SK-N-SH treated with all-trans-retinoic acid at 6 μM for 48 hours (cell line): ENCODE results near the gene SLC44A3.

Experiments used
- ATAC-seq: fragments of 200-7000 bp; cut with Tn5 transposase; 3 replicates; pipeline ENCODE4 v1.9.1; 2020; ENCODE audit warnings: mild to moderate bottlenecking, moderate library complexity
- ARNTL ChIP-seq: fragments of 450-650 bp; formaldehyde crosslinking; IDR thresholded peaks from 2 replicates; pipeline ENCODE4 v1.5.0; 2020; ENCODE audit warnings: low read depth, mild to moderate bottlenecking, moderate library complexity, borderline replicate concordance
- BACH2 ChIP-seq: fragments of 250-450 bp; sonication (Bioruptor Pico); IDR thresholded peaks from 2 replicates; pipeline ENCODE4 v1.9.0; 2021; ENCODE audit warnings: mild to moderate bottlenecking, borderline replicate concordance
- CSDC2 ChIP-seq: fragments of 250-450 bp; sonication (Bioruptor Pico); IDR thresholded peaks from 2 replicates; pipeline ENCODE4 v1.5.0; 2020; ENCODE audit warnings: mild to moderate bottlenecking, moderate library complexity
- ESRRG ChIP-seq: fragments of 250-450 bp; sonication (Bioruptor Pico); IDR thresholded peaks from 2 replicates; pipeline ENCODE4 v1.6.1; 2021; ENCODE audit warnings: mild to moderate bottlenecking
- GLIS3 ChIP-seq: fragments of 250-450 bp; sonication (Bioruptor Pico); IDR thresholded peaks from 2 replicates; pipeline ENCODE4 v1.5.0; 2020; ENCODE audit warnings: mild to moderate bottlenecking, moderate library complexity
- ISL1 ChIP-seq: fragments of 250-450 bp; sonication (Bioruptor Pico); IDR thresholded peaks from 2 replicates; pipeline ENCODE4 v2.1.2; 2022; ENCODE audit warnings: mild to moderate bottlenecking, moderate library complexity
- OSR1 ChIP-seq: fragments of 250-450 bp; sonication (Bioruptor Pico); IDR thresholded peaks from 2 replicates; pipeline ENCODE4 v1.8.0; 2022; ENCODE audit warnings: moderate library complexity, mild to moderate bottlenecking, inconsistent platforms
- PPARA ChIP-seq: fragments of 250-450 bp; sonication (Bioruptor Pico); IDR thresholded peaks from 2 replicates; pipeline ENCODE4 v1.5.0; 2020; ENCODE audit warnings: mild to moderate bottlenecking, borderline replicate concordance
- RARB ChIP-seq: fragments of 250-450 bp; sonication (Bioruptor Pico); IDR thresholded peaks from 2 replicates; pipeline ENCODE4 v1.8.0; 2021; ENCODE audit warnings: mild to moderate bottlenecking, moderate library complexity
- TOX ChIP-seq: fragments of 250-450 bp; sonication (Bioruptor Pico); IDR thresholded peaks from 2 replicates; pipeline ENCODE4 v1.8.0; 2021; ENCODE audit warnings: mild to moderate bottlenecking, moderate library complexity, borderline replicate concordance
- ZC3H10 ChIP-seq: fragments of 250-450 bp; sonication (Bioruptor Pico); IDR thresholded peaks from 2 replicates; pipeline ENCODE4 v1.5.1; 2021; ENCODE audit warnings: mild to moderate bottlenecking, moderate library complexity
- ZFP3 ChIP-seq: fragments of 250-450 bp; sonication (Bioruptor Pico); IDR thresholded peaks from 2 replicates; pipeline ENCODE4 v1.5.0; 2020; ENCODE audit warnings: mild to moderate bottlenecking, moderate library complexity
- ZFP30 ChIP-seq: fragments of 450-650 bp; formaldehyde crosslinking; IDR thresholded peaks from 2 replicates; pipeline ENCODE4 v1.5.0; 2022; ENCODE audit warnings: mild to moderate bottlenecking, moderate library complexity
- ZNF565 ChIP-seq: fragments of 450-650 bp; formaldehyde crosslinking; conservative IDR thresholded peaks from 2 replicates; pipeline ENCODE4 v1.5.0; 2020; ENCODE audit warnings: low read depth, mild to moderate bottlenecking, moderate library complexity
- ZNF70 ChIP-seq: fragments of 450-650 bp; formaldehyde crosslinking; IDR thresholded peaks from 2 replicates; pipeline ENCODE4 v1.5.0; 2020; ENCODE audit warnings: mild to moderate bottlenecking, moderate library complexity
- ZNF8 ChIP-seq: fragments of 450-650 bp; formaldehyde crosslinking; IDR thresholded peaks from 2 replicates; pipeline ENCODE4 v1.5.0; 2020; ENCODE audit warnings: mild to moderate bottlenecking, moderate library complexity
- TF ChIP-seq, protein P1 (sequence below): fragments of 250-450 bp; sonication (Bioruptor Pico); IDR thresholded peaks from 2 replicates; pipeline ENCODE4 v1.5.1; 2020; ENCODE audit warnings: low read depth, mild to moderate bottlenecking, moderate library complexity
- TF ChIP-seq, protein P2 (sequence below): fragments of 250-450 bp; sonication (Bioruptor Pico); IDR thresholded peaks from 2 replicates; pipeline ENCODE4 v1.5.1; 2021; ENCODE audit warnings: mild to moderate bottlenecking, moderate library complexity
- TF ChIP-seq, protein P3 (sequence below): fragments of 250-450 bp; sonication (Bioruptor Pico); IDR thresholded peaks from 2 replicates; pipeline ENCODE4 v1.8.0; 2020; ENCODE audit warnings: mild to moderate bottlenecking, moderate library complexity, borderline replicate concordance
- TF ChIP-seq, protein P4 (sequence below): fragments of 250-450 bp; sonication (Bioruptor Pico); IDR thresholded peaks from 2 replicates; pipeline ENCODE4 v1.8.0; 2021; ENCODE audit warnings: low read depth, mild to moderate bottlenecking, moderate library complexity, borderline replicate concordance
- TF ChIP-seq, protein P5 (sequence below): fragments of 250-450 bp; sonication (Bioruptor Pico); IDR thresholded peaks from 2 replicates; pipeline ENCODE4 v1.5.0; 2020; ENCODE audit warnings: mild to moderate bottlenecking, moderate library complexity

Gene SLC44A3

DNA sequence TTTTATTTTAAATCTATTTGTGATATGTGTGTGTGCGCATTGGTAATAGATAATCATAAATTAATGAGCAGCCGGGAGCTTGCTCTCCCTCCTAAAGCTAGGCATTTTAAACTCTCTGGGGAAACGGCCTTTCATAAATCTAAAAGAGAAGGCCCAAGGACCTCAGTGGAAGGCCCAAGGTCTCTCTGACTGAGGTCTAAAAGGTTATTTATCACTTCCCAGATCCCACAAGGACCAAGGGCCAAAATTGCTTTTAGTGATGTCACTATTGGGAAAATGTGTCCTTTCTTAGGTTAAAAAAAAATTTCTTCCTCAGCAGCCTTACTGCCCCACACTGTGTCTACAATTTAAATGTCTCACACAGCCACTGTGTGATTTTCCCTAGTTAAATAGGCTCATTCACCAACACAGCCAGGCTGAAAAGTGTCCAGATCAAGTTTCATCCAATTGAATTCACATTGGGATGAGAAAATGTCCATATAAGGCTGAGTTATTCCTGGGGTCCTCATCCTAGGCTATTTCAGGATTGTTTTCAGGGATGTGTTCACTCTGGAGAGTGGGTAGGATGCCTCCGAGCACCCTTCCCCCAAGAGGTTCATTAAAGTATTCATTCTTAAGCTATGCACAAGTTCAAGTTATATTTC, 46.1 kb downstream of the SLC44A3 start:
- peak; percentile 71 for ATAC-seq
- TF ChIP-seq, protein P1, sequence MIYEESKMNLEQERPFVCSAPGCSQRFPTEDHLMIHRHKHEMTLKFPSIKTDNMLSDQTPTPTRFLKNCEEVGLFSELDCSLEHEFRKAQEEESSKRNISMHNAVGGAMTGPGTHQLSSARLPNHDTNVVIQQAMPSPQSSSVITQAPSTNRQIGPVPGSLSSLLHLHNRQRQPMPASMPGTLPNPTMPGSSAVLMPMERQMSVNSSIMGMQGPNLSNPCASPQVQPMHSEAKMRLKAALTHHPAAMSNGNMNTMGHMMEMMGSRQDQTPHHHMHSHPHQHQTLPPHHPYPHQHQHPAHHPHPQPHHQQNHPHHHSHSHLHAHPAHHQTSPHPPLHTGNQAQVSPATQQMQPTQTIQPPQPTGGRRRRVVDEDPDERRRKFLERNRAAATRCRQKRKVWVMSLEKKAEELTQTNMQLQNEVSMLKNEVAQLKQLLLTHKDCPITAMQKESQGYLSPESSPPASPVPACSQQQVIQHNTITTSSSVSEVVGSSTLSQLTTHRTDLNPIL, result no peak
- no peak for TF ChIP-seq OSR1 (CRISPR knock-in tag)
- no peak for TF ChIP-seq ISL1 (CRISPR knock-in tag)
- TF ChIP-seq PPARA (CRISPR knock-in tag), result no peak
- TF ChIP-seq ZC3H10, result no peak
- no peak for TF ChIP-seq BACH2
- no peak for TF ChIP-seq ARNTL
- TF ChIP-seq GLIS3 (CRISPR knock-in tag), result no peak
- no peak for TF ChIP-seq ZNF70 (CRISPR knock-in tag)
- TF ChIP-seq ESRRG (CRISPR knock-in tag), result no peak
- no peak for TF ChIP-seq CSDC2 (CRISPR knock-in tag)
- TF ChIP-seq, protein P2, sequence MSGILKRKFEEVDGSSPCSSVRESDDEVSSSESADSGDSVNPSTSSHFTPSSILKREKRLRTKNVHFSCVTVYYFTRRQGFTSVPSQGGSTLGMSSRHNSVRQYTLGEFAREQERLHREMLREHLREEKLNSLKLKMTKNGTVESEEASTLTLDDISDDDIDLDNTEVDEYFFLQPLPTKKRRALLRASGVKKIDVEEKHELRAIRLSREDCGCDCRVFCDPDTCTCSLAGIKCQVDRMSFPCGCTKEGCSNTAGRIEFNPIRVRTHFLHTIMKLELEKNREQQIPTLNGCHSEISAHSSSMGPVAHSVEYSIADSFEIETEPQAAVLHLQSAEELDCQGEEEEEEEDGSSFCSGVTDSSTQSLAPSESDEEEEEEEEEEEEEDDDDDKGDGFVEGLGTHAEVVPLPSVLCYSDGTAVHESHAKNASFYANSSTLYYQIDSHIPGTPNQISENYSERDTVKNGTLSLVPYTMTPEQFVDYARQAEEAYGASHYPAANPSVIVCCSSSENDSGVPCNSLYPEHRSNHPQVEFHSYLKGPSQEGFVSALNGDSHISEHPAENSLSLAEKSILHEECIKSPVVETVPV (CRISPR knock-in tag), result no peak
- no peak for TF ChIP-seq ZFP30 (CRISPR knock-in tag)
- TF ChIP-seq, protein P3, sequence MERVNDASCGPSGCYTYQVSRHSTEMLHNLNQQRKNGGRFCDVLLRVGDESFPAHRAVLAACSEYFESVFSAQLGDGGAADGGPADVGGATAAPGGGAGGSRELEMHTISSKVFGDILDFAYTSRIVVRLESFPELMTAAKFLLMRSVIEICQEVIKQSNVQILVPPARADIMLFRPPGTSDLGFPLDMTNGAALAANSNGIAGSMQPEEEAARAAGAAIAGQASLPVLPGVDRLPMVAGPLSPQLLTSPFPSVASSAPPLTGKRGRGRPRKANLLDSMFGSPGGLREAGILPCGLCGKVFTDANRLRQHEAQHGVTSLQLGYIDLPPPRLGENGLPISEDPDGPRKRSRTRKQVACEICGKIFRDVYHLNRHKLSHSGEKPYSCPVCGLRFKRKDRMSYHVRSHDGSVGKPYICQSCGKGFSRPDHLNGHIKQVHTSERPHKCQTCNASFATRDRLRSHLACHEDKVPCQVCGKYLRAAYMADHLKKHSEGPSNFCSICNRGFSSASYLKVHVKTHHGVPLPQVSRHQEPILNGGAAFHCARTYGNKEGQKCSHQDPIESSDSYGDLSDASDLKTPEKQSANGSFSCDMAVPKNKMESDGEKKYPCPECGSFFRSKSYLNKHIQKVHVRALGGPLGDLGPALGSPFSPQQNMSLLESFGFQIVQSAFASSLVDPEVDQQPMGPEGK, result no peak
- TF ChIP-seq ZNF8 (CRISPR knock-in tag), result no peak
- TF ChIP-seq, protein P4, sequence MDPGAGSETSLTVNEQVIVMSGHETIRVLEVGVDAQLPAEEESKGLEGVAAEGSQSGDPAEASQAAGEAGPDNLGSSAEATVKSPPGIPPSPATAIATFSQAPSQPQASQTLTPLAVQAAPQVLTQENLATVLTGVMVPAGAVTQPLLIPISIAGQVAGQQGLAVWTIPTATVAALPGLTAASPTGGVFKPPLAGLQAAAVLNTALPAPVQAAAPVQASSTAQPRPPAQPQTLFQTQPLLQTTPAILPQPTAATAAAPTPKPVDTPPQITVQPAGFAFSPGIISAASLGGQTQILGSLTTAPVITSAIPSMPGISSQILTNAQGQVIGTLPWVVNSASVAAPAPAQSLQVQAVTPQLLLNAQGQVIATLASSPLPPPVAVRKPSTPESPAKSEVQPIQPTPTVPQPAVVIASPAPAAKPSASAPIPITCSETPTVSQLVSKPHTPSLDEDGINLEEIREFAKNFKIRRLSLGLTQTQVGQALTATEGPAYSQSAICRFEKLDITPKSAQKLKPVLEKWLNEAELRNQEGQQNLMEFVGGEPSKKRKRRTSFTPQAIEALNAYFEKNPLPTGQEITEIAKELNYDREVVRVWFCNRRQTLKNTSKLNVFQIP (CRISPR knock-in tag), result no peak
- TF ChIP-seq ZNF565 (CRISPR knock-in tag), result no peak
- TF ChIP-seq, protein P5, sequence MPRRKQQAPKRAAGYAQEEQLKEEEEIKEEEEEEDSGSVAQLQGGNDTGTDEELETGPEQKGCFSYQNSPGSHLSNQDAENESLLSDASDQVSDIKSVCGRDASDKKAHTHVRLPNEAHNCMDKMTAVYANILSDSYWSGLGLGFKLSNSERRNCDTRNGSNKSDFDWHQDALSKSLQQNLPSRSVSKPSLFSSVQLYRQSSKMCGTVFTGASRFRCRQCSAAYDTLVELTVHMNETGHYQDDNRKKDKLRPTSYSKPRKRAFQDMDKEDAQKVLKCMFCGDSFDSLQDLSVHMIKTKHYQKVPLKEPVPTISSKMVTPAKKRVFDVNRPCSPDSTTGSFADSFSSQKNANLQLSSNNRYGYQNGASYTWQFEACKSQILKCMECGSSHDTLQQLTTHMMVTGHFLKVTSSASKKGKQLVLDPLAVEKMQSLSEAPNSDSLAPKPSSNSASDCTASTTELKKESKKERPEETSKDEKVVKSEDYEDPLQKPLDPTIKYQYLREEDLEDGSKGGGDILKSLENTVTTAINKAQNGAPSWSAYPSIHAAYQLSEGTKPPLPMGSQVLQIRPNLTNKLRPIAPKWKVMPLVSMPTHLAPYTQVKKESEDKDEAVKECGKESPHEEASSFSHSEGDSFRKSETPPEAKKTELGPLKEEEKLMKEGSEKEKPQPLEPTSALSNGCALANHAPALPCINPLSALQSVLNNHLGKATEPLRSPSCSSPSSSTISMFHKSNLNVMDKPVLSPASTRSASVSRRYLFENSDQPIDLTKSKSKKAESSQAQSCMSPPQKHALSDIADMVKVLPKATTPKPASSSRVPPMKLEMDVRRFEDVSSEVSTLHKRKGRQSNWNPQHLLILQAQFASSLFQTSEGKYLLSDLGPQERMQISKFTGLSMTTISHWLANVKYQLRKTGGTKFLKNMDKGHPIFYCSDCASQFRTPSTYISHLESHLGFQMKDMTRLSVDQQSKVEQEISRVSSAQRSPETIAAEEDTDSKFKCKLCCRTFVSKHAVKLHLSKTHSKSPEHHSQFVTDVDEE (CRISPR knock-in tag), result no peak
- no peak for TF ChIP-seq ZFP3
- TF ChIP-seq, all 23 proteins: peak for 0

DNA sequence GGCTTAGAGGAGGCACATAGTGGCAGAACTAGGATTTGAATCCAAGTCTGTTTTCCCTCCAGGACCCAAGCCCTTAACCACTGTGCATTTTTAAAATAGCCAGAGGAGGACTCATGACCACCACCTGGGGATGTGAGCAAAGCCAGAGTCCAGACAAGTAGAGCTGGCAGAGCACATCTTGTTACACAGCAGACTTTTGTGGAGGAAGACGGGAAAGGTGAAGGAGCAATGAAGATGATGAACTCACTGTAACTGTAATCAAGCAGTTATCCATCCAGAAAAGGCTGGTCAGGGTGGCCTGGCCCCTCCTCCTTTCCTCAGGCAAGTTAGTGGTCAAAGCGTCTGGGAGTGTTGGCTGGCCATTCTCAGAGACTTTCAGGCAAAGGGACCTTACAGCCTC, 50.9 kb downstream of the SLC44A3 start:
- TF ChIP-seq GLIS3 (CRISPR knock-in tag), result no peak
- TF ChIP-seq ZFP3, result no peak
- no peak for TF ChIP-seq ZNF70 (CRISPR knock-in tag)
- TF ChIP-seq RARB (CRISPR knock-in tag), result no peak
- TF ChIP-seq CSDC2 (CRISPR knock-in tag), result no peak
- TF ChIP-seq, all 23 proteins: peak for 0
- ATAC-seq, result no peak

DNA sequence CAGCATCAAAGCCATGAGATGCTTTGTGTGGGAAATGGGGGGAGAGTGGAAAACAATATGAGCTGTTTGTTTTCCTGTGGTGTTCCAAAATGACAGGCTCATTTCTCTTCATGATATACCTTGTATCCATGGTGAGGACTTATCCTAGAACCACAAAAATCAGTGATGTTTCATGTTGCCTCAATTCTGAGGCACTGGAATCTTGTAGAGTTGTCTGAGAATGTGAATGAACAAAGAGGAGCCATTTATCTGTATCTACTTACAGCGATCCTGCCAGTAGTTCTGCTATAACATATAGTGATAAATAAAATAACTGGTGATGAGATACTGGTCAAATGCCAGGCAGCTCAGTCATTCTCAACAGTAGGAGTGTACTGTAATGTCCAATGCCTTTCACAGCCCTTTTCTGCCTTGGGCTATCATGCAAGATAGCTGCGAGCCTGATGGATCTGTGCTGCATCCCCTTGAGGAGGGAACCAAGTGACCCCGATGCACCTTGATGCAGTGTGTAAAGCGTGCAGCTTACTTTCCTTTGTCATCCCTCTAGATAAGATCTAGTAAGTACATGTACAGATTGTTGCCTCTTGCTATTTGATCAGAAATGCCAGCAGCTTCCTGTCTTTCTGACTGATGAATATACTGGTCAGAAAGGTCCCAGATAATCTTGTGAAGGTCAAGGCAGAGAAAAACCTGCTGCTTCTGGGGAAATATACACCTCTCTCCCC, 52.8 kb downstream of the SLC44A3 start:
- ATAC-seq, result peak; percentile 80
- no peak for TF ChIP-seq ZNF565 (CRISPR knock-in tag)
- TF ChIP-seq ZFP3, result no peak
- TF ChIP-seq ESRRG (CRISPR knock-in tag), result no peak
- TF ChIP-seq ZNF70 (CRISPR knock-in tag), result no peak
- TF ChIP-seq, protein P4 (CRISPR knock-in tag), result no peak
- no peak for TF ChIP-seq TOX
- TF ChIP-seq, protein P3, result no peak
- TF ChIP-seq, all 23 proteins: peak for 0
